GM12874 (cell line): ENCODE data around the gene ANK3.

Experiments used
- TF ChIP-seq, protein P1 (sequence below): IDR thresholded peaks from 2 replicates; pipeline ENCODE4 v1.5.1; 2011; ENCODE audit warnings: low read depth, mild to moderate bottlenecking, control low read depth, low read length, moderate library complexity; ENCODE audit not compliant: insufficient read depth

The ANK3 gene

DNA sequence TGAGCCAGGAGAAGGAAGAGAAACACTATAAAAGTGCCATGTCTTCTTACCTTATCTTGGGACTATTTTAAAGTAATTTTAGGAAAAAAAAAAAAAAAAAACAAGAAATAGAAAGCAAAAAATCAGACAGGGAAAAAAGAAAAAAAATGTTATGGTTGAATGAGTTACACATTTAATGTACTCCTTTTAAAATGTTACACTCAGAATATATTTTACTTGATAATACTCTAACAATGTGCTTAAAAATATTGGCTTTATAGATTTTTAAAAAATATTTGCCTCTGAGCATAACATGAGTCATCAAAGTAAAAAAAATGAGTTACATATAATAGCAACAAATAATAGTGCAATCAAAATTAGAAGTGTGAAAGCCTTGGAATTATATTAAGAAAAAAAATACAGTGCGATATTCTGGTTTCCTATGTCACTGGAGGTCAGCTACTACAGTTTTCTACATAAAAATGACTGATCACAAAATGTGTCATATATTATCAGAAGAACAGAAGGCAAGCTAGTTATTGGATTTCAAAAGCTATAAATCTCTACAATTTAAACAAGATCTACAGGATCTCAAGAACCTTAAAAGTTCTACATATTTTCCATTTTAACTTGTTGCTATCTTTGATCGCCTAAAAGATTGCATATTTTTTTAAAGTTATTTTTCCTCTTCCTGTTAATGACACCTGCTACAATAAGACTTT is 252.2 kb downstream of the ANK3 start:
- TF ChIP-seq, protein P1, sequence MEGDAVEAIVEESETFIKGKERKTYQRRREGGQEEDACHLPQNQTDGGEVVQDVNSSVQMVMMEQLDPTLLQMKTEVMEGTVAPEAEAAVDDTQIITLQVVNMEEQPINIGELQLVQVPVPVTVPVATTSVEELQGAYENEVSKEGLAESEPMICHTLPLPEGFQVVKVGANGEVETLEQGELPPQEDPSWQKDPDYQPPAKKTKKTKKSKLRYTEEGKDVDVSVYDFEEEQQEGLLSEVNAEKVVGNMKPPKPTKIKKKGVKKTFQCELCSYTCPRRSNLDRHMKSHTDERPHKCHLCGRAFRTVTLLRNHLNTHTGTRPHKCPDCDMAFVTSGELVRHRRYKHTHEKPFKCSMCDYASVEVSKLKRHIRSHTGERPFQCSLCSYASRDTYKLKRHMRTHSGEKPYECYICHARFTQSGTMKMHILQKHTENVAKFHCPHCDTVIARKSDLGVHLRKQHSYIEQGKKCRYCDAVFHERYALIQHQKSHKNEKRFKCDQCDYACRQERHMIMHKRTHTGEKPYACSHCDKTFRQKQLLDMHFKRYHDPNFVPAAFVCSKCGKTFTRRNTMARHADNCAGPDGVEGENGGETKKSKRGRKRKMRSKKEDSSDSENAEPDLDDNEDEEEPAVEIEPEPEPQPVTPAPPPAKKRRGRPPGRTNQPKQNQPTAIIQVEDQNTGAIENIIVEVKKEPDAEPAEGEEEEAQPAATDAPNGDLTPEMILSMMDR, result no peak

DNA sequence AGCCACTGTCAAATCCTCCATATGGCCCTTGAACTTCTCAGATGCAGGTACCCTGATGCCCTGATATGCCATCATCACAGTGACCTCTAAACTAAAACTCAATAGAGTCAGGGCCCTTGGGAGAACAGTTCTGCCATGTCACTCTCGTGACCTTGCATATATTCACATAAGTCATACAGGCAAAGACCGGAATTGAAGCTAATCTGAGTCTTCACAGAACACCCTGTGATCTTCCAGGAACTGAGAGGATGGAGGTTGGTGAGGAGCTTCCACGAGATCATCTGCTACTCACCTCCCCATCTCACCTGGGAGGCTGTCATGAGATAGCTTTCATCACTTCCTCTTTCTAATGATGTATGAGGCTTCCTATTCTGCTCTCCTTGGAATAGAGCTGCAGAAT is 254.7 kb downstream of the ANK3 start:
- TF ChIP-seq, protein P1, result no peak

DNA sequence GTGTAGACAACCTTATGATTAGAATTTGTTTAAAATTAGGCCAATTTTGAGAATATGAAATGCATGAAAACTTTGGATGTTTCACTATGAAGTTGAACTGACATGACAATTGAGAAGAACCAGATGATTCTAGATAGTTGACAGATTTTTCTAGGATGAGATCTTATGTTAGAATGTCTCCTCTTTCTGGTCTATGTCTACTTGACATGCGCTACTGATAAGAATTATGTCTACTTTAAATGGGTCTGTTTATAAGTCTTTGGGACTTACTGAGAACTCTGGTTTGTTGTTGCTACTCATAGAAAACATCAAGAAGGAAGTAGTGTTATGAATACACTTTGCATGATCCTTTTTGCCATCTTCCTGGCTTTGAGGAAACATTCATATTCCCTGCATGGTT is 255.1 kb downstream of the ANK3 start:
- TF ChIP-seq, protein P1, result no peak

DNA sequence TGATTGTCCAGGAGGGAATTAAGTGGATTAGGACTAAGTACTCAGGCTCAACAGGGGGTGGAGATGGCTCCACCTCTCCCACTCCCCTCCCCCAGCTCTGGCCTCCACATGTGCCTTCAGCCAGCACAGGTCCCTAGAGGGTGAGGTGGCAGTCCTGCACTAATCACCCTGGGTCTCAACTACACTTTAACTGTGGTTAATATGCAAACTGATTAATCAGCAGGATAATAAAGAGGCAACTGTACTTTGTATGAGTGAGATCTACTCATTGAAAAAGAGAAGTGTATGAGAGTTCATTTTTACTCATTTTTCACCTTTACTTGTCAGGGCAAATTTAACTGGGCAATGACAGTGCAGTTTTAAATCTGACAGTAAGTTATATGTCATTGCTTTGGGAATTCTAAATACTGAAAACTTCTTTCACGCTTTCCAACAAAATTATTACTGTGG is 259.5 kb downstream of the ANK3 start:
- TF ChIP-seq, protein P1, result no peak

DNA sequence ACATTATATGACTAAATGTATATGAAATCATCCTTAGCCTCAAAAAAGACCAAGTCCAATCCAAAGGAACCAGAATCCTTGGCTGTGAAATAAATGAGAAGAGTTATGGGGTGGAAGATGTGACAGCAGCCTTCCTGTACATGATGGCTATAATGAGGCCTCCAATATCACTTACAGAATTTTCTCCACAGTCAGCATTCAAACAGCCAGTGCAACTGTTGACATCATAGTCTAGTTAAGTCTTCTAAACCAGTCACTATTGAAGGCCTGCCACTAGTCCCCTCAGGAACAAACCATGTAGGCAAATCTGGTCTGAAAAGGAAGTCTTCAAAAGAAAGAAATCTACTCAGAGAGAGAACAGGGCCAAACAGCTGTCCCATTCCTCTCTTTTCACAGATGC is 263.8 kb downstream of the ANK3 start:
- TF ChIP-seq, protein P1, result no peak

DNA sequence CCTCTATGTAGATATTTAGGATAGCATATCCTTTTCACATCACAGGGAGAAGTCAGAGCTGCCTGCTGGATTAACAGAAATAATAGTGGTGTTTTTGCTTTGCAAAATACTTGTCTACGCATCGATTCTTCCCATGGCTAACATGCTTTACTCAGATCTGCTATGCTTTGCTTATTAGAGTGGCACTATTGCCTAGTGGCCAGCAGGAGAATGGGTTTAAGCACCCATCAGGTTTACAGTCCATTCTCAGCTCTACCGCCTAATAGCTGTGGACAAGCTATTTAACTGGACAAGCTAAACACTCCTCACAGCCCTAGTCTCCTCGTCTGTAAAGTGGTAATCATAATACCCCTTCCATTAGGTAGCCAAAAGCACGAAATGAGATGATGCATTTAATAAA is 265.1 kb downstream of the ANK3 start:
- TF ChIP-seq, protein P1, result no peak

DNA sequence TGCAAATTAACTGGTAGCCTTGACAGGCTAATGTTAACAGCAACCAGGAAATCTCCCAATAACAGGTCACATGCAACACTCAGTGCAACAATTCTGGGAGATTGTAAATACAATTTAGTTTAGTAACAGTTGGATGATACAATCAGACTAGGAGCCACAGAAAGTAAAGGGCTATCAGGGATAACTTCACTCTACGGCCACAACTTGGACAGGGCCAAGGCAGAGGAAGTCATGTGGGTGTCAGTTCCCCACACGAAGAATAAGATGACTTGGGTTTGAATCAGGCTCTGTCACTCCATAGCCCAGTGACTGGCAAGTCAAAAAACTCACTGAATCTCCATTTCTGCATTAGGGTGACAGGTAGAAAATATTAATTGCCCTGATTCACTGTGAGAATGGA is 266.0 kb downstream of the ANK3 start:
- TF ChIP-seq, protein P1, result no peak

DNA sequence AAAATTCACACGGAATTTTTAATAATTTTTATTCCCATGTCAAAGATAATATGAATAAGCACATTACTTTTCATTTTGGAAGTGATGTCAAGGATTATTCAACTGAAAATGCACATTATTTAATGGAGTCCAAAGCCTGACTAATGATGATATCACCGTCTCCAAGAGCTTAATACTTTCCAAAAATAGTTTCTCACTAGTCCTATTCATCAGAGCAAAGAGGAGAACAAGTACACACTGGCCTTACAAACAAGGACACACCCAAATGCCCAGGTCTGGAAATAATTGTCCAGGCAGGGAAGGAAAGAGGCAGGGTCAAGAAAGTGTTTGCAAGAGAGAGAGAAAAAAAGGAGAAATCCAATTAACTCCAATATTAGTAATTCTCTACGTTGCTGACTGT is 266.5 kb downstream of the ANK3 start:
- TF ChIP-seq, protein P1, result no peak
